KOPT-K1 (cell line): ENCODE results near the gene DMTF1.

ENCODE experiments used
- H3K27ac ChIP-seq: fragments of 200-600 bp; sonication (generic); 2 replicates; pipeline ENCODE4 v1.5.1; 2016; ENCODE audit warnings: antibody characterized with exemption, mild to moderate bottlenecking, low read depth, low read length; ENCODE audit not compliant: poor library complexity, severe bottlenecking
- H3K36me3 ChIP-seq: fragments of 200-600 bp; sonication (generic); 2 replicates; pipeline ENCODE4 v1.5.1; 2017; ENCODE audit warnings: antibody characterized with exemption, mild to moderate bottlenecking, low read length, moderate library complexity; ENCODE audit not compliant: insufficient read depth
- H3K9me3 ChIP-seq: fragments of 200-600 bp; sonication (generic); 2 replicates; pipeline ENCODE4 v1.5.1; 2017; ENCODE audit warnings: antibody characterized with exemption, low read length, mild to moderate bottlenecking; ENCODE audit not compliant: insufficient read depth, poor library complexity, severe bottlenecking

DMTF1 gene

DNA sequence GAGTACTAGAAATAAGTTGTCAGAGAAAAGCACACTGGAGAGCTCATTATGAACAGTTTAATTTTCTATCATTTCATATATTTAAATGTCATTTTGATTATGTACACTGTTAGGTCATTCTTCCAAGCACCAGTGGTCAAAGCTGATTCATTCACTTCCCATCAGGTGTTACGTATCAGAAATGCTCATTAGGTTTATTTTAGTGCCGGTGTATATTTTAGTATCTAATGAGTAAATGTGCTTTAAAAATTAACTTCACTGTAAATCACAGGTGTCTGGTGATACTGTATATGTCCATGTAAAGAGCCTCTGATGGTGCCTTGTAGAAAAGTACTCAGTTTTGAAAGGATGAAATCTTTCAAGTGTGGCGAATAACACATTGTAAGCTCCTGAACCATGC, 3.5 kb downstream of the DMTF1 start:
- H3K9me3 ChIP-seq: no peaks in the 10 kb centered on the region
- peaks cover 52% of the 10 kb centered on the region for H3K36me3 ChIP-seq
- no peak overlapping the region for H3K27ac ChIP-seq

GRCh38 chr7:87156709-87157108, 4.5 kb downstream of the DMTF1 start:
- Histone ChIP-seq H3K9me3 (no peaks in the 10 kb centered on the region), H3K27ac (no peak overlapping the region), H3K36me3 (peaks cover 60% of the 10 kb centered on the region)

DNA sequence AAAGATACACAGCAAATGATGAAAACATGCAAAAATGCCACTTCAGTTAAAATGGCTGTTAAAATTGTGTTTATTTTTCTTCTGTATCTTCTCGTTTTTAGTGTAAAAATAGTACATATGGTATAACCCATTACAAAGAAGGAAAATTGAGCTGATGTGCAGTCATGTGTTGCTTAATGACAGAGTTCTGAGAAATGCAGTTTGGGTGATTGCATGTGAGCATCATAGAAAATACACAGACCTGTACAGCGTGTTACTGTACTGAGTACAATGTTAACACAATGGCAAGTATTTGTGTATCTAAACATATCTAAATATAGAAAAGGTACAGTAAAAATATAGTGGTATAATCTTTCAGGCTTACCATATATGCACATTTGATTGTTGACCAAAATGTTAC, 7.3 kb downstream of the DMTF1 start:
- peaks cover 87% of the 10 kb centered on the region for H3K36me3 ChIP-seq
- no peak overlapping the region for H3K27ac ChIP-seq
- no peaks in the 10 kb centered on the region for H3K9me3 ChIP-seq

GRCh38 chr7:87164433-87164832, 12.2 kb downstream of the DMTF1 start:
- Histone ChIP-seq H3K36me3 (peaks cover 98% of the 10 kb centered on the region), H3K9me3 (no peaks in the 10 kb centered on the region), H3K27ac (no peak overlapping the region)

DNA sequence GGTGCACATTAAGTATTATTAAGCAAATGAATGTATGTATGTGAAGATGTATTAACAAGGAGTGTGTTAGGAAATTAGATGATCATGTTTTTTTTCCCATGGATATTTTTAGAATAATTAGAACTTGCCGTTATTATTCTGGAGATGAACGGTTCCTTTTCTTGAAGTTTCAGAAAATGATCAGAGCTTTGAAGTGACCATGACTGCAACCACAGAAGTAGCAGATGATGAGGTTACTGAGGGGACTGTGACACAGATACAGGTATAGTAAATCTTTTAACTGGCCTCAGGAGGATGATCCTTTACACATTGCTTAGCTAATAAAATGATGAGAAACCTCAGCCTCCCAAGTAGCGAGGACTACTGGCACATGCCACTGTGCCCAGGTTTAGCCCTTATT, 18.6 kb downstream of the DMTF1 start:
- no peaks in the 10 kb centered on the region for H3K9me3 ChIP-seq
- no peak overlapping the region for H3K27ac ChIP-seq
- peaks cover 100% of the 10 kb centered on the region for H3K36me3 ChIP-seq

GRCh38 chr7:87171282-87171934, 19.2 kb downstream of the DMTF1 start:
- H3K27ac ChIP-seq: no peak overlapping the region
- no peaks in the 10 kb centered on the region for H3K9me3 ChIP-seq
- peaks cover 100% of the 10 kb centered on the region for H3K36me3 ChIP-seq

GRCh38 chr7:87173471-87173870, 21.2 kb downstream of the DMTF1 start:
- H3K36me3 ChIP-seq: peaks cover 100% of the 10 kb centered on the region
- H3K27ac ChIP-seq: no peak overlapping the region
- H3K9me3 ChIP-seq: no peaks in the 10 kb centered on the region

- Histone ChIP-seq H3K36me3 (peaks cover 100% of the 10 kb centered on the region), H3K9me3 (no peaks in the 10 kb centered on the region), H3K27ac (no peak overlapping the region)
Observed at GRCh38 chr7:87178320-87178719, 26.1 kb downstream of the DMTF1 start.

DNA sequence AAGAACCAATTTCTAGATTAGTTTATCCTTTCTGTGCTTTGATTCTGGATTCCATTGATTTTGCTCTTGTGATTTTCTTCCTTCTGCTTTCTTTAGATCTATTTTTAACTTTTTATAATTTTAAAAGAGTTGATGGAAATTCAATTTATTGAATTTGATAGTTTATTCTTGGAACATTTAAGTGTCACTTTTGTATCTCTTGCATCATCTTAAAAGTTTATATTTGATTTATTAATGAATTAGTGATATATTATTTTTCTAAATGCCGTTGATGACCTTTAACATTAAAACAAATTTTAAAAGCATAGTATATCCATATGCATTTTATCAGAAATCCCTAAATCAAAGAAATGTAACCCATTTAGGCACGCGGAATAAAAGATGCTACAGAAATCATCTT, 26.9 kb downstream of the DMTF1 start:
- peaks cover 100% of the 10 kb centered on the region for H3K36me3 ChIP-seq
- H3K9me3 ChIP-seq: no peaks in the 10 kb centered on the region
- H3K27ac ChIP-seq: no peak overlapping the region

DNA sequence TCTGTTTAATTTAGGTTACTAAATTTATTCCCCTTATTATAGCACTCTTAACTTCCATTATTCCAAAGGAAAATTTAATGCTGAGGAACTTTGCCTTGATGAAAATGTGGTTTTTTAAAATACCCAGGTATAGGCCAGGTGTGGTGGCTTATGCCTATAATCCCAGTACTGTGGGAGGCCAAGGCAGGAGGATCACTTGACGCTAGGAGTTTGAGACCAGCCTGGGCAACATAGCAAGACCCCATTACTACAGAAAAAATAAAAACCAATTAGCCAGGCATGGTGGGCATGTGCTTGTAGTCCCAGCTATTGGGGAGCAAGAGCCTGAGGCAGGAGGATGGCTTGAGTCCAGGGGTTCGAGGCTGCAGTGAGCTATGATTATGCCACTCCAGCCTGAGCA, 34.9 kb downstream of the DMTF1 start:
- Histone ChIP-seq H3K27ac (no peak overlapping the region), H3K36me3 (peaks cover 100% of the 10 kb centered on the region), H3K9me3 (no peaks in the 10 kb centered on the region)

DNA sequence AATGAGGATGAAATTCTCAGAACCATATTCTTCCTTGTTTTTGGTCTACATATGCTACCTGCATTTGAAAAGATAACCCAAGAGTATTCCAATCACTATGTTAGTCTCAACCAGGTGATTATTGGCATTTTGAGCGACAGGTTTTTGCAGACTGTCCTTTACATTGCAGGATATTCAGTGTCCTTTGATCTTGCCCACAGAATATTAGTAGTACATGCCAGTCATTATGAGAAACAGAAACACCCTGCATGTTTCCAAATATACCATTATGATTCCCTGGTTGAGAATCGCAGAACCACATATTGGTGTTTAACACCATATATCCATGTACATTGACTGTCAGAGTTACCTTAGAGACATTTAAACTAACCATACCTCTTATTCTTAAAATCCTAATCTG, 36.7 kb downstream of the DMTF1 start:
- Histone ChIP-seq H3K27ac (no peak overlapping the region), H3K9me3 (no peaks in the 10 kb centered on the region), H3K36me3 (peaks cover 100% of the 10 kb centered on the region)

- Histone ChIP-seq H3K9me3 (no peaks in the 10 kb centered on the region), H3K27ac (no peak overlapping the region), H3K36me3 (peaks cover 100% of the 10 kb centered on the region)
Observed at GRCh38 chr7:87190783-87191182, 38.5 kb downstream of the DMTF1 start.

- Histone ChIP-seq H3K9me3 (no peaks in the 10 kb centered on the region), H3K36me3 (peaks cover 100% of the 10 kb centered on the region), H3K27ac (no peak overlapping the region)
Observed at GRCh38 chr7:87192784-87193487, 40.7 kb downstream of the DMTF1 start.

- peaks cover 100% of the 10 kb centered on the region for H3K36me3 ChIP-seq
- H3K9me3 ChIP-seq: no peaks in the 10 kb centered on the region
- H3K27ac ChIP-seq: no peak overlapping the region
Observed at GRCh38 chr7:87193912-87194311, 41.7 kb downstream of the DMTF1 start.

DNA sequence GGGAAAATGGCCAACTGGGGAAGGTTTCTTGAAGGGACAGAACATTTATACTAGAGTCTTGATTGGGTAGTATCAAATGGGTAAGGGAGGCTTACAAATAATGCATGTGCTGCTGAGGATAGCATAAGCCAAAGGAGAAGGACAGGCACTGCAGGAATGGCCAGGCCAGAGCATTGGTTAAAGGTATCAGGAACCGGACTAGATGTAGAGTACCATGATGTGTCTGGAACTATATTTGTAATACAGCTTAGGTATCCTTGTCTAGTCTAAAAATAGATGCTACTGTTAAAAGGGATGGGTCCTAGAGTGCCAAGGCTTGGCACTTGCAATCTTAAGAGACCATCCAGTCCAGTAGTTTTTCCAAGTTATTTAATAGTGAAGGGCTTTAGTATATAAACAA, 47.0 kb downstream of the DMTF1 start:
- Histone ChIP-seq H3K9me3 (peaks cover 23% of the 10 kb centered on the region), H3K36me3 (peaks cover 98% of the 10 kb centered on the region), H3K27ac (no peak overlapping the region)
